Measurements from ENCODE around the gene CTSZ.

DNA sequence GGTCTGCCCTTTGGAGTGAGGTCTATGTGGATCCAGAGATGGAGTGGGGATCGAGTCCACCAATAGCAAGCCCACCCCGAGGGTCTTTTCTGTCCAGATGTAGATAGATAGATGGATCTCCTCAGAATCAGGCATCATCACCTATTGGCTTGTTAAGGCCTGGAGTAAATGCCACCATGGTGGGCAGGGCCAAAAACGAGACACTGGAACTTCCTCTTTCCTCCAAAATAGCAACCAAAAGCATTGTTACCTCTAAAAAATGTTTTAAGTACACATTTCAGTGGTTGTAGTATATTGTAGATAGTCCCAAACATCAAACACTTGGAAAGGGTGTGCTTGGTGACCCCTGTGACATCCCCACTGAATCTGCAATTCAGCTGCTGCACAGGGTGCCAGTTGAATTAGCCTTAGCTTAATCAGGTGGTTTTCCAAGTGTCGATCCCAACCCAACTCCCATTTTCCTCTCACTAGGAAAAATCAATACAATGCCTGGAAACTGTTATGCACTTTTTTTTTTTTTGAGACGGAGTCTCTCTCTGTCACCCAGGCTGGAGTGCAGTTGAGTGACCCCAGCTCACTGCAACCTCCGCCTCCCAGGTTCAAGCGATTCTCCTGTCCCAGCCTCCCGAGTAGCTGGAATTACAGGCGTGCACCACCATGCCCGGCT is 61.0 kb downstream of the CTSZ start:
- TF ChIP-seq, protein P1, sequence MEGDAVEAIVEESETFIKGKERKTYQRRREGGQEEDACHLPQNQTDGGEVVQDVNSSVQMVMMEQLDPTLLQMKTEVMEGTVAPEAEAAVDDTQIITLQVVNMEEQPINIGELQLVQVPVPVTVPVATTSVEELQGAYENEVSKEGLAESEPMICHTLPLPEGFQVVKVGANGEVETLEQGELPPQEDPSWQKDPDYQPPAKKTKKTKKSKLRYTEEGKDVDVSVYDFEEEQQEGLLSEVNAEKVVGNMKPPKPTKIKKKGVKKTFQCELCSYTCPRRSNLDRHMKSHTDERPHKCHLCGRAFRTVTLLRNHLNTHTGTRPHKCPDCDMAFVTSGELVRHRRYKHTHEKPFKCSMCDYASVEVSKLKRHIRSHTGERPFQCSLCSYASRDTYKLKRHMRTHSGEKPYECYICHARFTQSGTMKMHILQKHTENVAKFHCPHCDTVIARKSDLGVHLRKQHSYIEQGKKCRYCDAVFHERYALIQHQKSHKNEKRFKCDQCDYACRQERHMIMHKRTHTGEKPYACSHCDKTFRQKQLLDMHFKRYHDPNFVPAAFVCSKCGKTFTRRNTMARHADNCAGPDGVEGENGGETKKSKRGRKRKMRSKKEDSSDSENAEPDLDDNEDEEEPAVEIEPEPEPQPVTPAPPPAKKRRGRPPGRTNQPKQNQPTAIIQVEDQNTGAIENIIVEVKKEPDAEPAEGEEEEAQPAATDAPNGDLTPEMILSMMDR (IDR thresholded peaks at IDR 0.05; ENCODE audit: low read length), result no peak
- TF ChIP-seq EZH2 (IDR thresholded peaks at IDR 0.05; ENCODE audit: borderline replicate concordance, low read length), result no peak
